ENCODE results near the gene ADAM8.

DNA sequence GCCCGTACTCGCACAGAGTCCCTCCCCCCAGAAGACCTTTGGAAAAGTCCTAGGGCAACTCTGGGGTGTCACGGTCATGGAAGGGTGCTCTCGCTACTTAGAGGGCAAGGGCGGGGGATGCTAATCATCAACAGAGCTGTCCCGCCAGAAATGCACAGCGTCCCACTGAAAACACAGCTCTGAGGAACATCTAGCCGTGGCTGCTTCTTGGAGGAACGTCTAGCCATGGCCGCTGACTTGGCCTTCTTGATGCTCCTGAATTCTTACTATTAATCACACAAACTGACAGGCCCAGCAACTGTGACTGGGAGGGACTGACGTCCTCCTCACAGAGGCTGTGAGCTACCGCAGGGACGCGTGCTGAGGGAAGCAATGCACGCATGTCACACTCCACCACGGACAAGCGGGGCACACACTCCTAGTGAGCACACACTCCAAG is 30.3 kb upstream of the ADAM8 start:
- TF ChIP-seq, protein P1, sequence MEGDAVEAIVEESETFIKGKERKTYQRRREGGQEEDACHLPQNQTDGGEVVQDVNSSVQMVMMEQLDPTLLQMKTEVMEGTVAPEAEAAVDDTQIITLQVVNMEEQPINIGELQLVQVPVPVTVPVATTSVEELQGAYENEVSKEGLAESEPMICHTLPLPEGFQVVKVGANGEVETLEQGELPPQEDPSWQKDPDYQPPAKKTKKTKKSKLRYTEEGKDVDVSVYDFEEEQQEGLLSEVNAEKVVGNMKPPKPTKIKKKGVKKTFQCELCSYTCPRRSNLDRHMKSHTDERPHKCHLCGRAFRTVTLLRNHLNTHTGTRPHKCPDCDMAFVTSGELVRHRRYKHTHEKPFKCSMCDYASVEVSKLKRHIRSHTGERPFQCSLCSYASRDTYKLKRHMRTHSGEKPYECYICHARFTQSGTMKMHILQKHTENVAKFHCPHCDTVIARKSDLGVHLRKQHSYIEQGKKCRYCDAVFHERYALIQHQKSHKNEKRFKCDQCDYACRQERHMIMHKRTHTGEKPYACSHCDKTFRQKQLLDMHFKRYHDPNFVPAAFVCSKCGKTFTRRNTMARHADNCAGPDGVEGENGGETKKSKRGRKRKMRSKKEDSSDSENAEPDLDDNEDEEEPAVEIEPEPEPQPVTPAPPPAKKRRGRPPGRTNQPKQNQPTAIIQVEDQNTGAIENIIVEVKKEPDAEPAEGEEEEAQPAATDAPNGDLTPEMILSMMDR (IDR thresholded peaks at IDR 0.05) = no peak
- TF ChIP-seq, protein P2, sequence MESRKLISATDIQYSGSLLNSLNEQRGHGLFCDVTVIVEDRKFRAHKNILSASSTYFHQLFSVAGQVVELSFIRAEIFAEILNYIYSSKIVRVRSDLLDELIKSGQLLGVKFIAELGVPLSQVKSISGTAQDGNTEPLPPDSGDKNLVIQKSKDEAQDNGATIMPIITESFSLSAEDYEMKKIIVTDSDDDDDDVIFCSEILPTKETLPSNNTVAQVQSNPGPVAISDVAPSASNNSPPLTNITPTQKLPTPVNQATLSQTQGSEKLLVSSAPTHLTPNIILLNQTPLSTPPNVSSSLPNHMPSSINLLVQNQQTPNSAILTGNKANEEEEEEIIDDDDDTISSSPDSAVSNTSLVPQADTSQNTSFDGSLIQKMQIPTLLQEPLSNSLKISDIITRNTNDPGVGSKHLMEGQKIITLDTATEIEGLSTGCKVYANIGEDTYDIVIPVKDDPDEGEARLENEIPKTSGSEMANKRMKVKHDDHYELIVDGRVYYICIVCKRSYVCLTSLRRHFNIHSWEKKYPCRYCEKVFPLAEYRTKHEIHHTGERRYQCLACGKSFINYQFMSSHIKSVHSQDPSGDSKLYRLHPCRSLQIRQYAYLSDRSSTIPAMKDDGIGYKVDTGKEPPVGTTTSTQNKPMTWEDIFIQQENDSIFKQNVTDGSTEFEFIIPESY (IDR thresholded peaks at IDR 0.05; ENCODE audit: borderline replicate concordance, low read depth) = no peak
- TF ChIP-seq, protein P3, sequence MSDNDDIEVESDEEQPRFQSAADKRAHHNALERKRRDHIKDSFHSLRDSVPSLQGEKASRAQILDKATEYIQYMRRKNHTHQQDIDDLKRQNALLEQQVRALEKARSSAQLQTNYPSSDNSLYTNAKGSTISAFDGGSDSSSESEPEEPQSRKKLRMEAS (IDR thresholded peaks at IDR 0.05; ENCODE audit: low read depth) = no peak
- TF ChIP-seq RFX5 (IDR thresholded peaks at IDR 0.05; ENCODE audit: low read length) = no peak
- TF ChIP-seq EZH2phosphoT487 (IDR thresholded peaks at IDR 0.05; ENCODE audit: borderline replicate concordance, low read depth) = no peak
- no peak for TF ChIP-seq NRF1 (IDR thresholded peaks at IDR 0.05; ENCODE audit: low read depth, low read length)
- no peak for TF ChIP-seq RAD21 (IDR thresholded peaks at IDR 0.05; ENCODE audit: low read length)
- no peak for TF ChIP-seq YY1 (IDR thresholded peaks at IDR 0.05; ENCODE audit: low read depth)
- TF ChIP-seq, protein P4, sequence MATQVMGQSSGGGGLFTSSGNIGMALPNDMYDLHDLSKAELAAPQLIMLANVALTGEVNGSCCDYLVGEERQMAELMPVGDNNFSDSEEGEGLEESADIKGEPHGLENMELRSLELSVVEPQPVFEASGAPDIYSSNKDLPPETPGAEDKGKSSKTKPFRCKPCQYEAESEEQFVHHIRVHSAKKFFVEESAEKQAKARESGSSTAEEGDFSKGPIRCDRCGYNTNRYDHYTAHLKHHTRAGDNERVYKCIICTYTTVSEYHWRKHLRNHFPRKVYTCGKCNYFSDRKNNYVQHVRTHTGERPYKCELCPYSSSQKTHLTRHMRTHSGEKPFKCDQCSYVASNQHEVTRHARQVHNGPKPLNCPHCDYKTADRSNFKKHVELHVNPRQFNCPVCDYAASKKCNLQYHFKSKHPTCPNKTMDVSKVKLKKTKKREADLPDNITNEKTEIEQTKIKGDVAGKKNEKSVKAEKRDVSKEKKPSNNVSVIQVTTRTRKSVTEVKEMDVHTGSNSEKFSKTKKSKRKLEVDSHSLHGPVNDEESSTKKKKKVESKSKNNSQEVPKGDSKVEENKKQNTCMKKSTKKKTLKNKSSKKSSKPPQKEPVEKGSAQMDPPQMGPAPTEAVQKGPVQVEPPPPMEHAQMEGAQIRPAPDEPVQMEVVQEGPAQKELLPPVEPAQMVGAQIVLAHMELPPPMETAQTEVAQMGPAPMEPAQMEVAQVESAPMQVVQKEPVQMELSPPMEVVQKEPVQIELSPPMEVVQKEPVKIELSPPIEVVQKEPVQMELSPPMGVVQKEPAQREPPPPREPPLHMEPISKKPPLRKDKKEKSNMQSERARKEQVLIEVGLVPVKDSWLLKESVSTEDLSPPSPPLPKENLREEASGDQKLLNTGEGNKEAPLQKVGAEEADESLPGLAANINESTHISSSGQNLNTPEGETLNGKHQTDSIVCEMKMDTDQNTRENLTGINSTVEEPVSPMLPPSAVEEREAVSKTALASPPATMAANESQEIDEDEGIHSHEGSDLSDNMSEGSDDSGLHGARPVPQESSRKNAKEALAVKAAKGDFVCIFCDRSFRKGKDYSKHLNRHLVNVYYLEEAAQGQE (IDR thresholded peaks at IDR 0.05; ENCODE audit: low read depth, low read length) = no peak
- no peak for TF ChIP-seq CHD2 (IDR thresholded peaks at IDR 0.05; ENCODE audit: low read length, partially characterized antibody)
- no peak for TF ChIP-seq SIN3A (IDR thresholded peaks at IDR 0.05; ENCODE audit: borderline replicate concordance, low read depth, low read length)
- TF ChIP-seq MXI1 (IDR thresholded peaks at IDR 0.05; ENCODE audit: low read depth, low read length) = no peak
- TF ChIP-seq POLR2AphosphoS5 (IDR thresholded peaks at IDR 0.05; ENCODE audit: low read depth, low read length) = no peak
- TF ChIP-seq TEAD4 (IDR thresholded peaks at IDR 0.05; ENCODE audit: borderline replicate concordance, insufficient read depth) = no peak
